Neuronal stem cell (in vitro differentiated cells): ENCODE data around the gene MAMLD1.

ENCODE experiments used
- DNase-seq: peaks from one replicate; pipeline ENCODE4 v3.0.0-alpha.2; 2013; ENCODE audit warnings: low spot score
- H2AFZ ChIP-seq: one replicate; pipeline ENCODE4 v1.6.1; 2013; ENCODE audit warnings: mild to moderate bottlenecking, low read length, inconsistent platforms
- H2AK5ac ChIP-seq: 2 replicates; pipeline ENCODE4 v1.6.1; 2013; ENCODE audit warnings: low read depth, mild to moderate bottlenecking, inconsistent platforms, low read length, moderate library complexity, mixed read lengths
- H2BK120ac ChIP-seq: 2 replicates; pipeline ENCODE4 v1.6.1; 2013; ENCODE audit warnings: low read depth, mild to moderate bottlenecking, inconsistent platforms, low read length, moderate library complexity, mixed read lengths
- H2BK12ac ChIP-seq: one replicate; pipeline ENCODE4 v1.6.1; 2013; ENCODE audit warnings: low read length, inconsistent platforms
- H2BK15ac ChIP-seq: 2 replicates; pipeline ENCODE4 v1.6.1; 2013; ENCODE audit warnings: mild to moderate bottlenecking, low read length, inconsistent platforms, mixed read lengths
- H2BK5ac ChIP-seq: one replicate; pipeline ENCODE4 v1.6.1; 2013; ENCODE audit warnings: inconsistent platforms, mild to moderate bottlenecking, low read length, moderate library complexity
- H3K14ac ChIP-seq: one replicate; pipeline ENCODE4 v1.6.1; 2013; ENCODE audit warnings: low read length, inconsistent platforms
- H3K18ac ChIP-seq: 2 replicates; pipeline ENCODE4 v1.6.1; 2013; ENCODE audit warnings: low read length, inconsistent platforms
- H3K23ac ChIP-seq: 2 replicates; pipeline ENCODE4 v1.6.1; 2013; ENCODE audit warnings: low read depth, mild to moderate bottlenecking, mixed read lengths, low read length, inconsistent platforms; ENCODE audit not compliant: poor library complexity
- H3K27ac ChIP-seq: replicated peaks from 3 replicates; pipeline ENCODE4 v1.5.1; 2013; ENCODE audit warnings: low read length, inconsistent platforms
- H3K27me3 ChIP-seq, 3 experiments: 2 replicates each; pipeline ENCODE4 v1.6.1; 2013; ENCODE audit warnings: low read length in 3 of 3, mild to moderate bottlenecking in 2 of 3, inconsistent platforms in 1 of 3, low read depth in 1 of 3, mixed read lengths in 1 of 3, moderate library complexity in 1 of 3; ENCODE audit not compliant: control insufficient read depth in 3 of 3, insufficient read depth in 3 of 3
- H3K36me3 ChIP-seq, 2 donors: replicated peaks in 1 of 2; 2 replicates each; pipeline ENCODE4 v1.6.1; 2013; ENCODE audit warnings: low read length in 2 of 2; ENCODE audit not compliant: control insufficient read depth in 2 of 2, insufficient read depth in 2 of 2
- H3K4ac ChIP-seq: 2 replicates; pipeline ENCODE4 v1.6.1; 2013; ENCODE audit warnings: inconsistent platforms, mild to moderate bottlenecking, low read length, moderate library complexity
- H3K4me1 ChIP-seq, 2 donors: 1 replicate in 1 of 2; 2 replicates in 1 of 2; pipeline ENCODE4 v1.6.1; 2013; ENCODE audit warnings: low read length in 2 of 2, low read depth in 1 of 2; ENCODE audit not compliant: control insufficient read depth in 2 of 2, insufficient read depth in 1 of 2
- H3K4me2 ChIP-seq: one replicate; pipeline ENCODE4 v1.6.1; 2013; ENCODE audit warnings: mild to moderate bottlenecking, low read length, inconsistent platforms; ENCODE audit not compliant: insufficient read depth, poor library complexity, severe bottlenecking
- H3K4me3 ChIP-seq, 2 donors: 2 replicates each; pipeline ENCODE4 v1.5.1; 2013; ENCODE audit warnings: low read length in 2 of 2, mild to moderate bottlenecking in 2 of 2, inconsistent platforms in 1 of 2, moderate library complexity in 1 of 2
- H3K79me1 ChIP-seq: one replicate; pipeline ENCODE4 v1.6.1; 2013; ENCODE audit warnings: low read depth, mild to moderate bottlenecking, inconsistent platforms, low read length, moderate library complexity
- H3K9ac ChIP-seq: one replicate; pipeline ENCODE4 v1.6.1; 2013; ENCODE audit warnings: mild to moderate bottlenecking, low read depth, low read length, inconsistent platforms; ENCODE audit not compliant: poor library complexity
- H3K9me3 ChIP-seq, 2 donors: replicated peaks in 1 of 2; 2 replicates each; pipeline versions ENCODE3 to v1.6.1; 2013; ENCODE audit warnings: low read length in 2 of 2, mild to moderate bottlenecking in 2 of 2, inconsistent platforms in 1 of 2, low read depth in 1 of 2, mixed read lengths in 1 of 2, moderate library complexity in 1 of 2; ENCODE audit not compliant: control insufficient read depth in 2 of 2, insufficient read depth in 1 of 2
- H4K8ac ChIP-seq: one replicate; pipeline ENCODE4 v1.6.1; 2013; ENCODE audit warnings: low read depth, mild to moderate bottlenecking, inconsistent platforms, low read length, moderate library complexity
- H4K91ac ChIP-seq: one replicate; pipeline ENCODE4 v1.6.1; 2013; ENCODE audit warnings: low read length, low read depth, mild to moderate bottlenecking, inconsistent platforms; ENCODE audit not compliant: poor library complexity
- WGBS, 2 donors: extraction: QIAGEN DNeasy Blood & Tissue Kit; methylation state at CpG; one replicate each; pipeline ENCODE4 v1.1.7; 2013; ENCODE audit warnings: missing lambda C conversion rate in 2 of 2, mixed read lengths in 1 of 2; ENCODE audit not compliant: insufficient read length in 2 of 2, insufficient replicate concordance in 1 of 2; ENCODE audit errors: extremely low coverage in 2 of 2; 5-methylcytosine and 5-hydroxymethylcytosine counted together

Gene MAMLD1

DNA sequence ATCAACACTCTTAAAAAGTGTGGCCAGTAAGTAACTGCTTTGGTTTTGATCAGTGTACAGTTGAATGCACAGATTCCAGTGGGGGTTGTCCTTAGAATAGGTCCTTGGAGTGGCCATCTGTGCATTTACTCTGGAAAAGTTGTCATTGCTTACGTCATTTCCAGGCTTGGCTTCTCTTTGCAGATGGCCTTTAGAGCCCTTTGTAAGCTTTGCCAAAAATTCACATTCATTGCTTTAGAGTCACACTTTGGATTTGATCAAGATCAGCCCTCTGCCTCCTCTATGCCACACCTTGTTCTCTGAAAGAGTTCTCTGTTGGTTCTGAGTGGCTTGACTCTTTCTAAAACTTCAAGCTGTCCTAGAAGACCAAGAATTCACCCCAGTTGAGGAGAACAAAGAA lies 83.9 kb downstream of the MAMLD1 start:
- Histone ChIP-seq H3K4me2 (no peak overlapping the region), H3K18ac (no peak overlapping the region), H3K23ac (no peak overlapping the region), H4K91ac (no peak overlapping the region), H3K14ac (no peak overlapping the region), H3K36me3 (no peaks in the 10 kb centered on the region), H3K4me1 (no peaks in the 10 kb centered on the region), H3K9ac (no peak overlapping the region), H3K27ac (no peak overlapping the region), H2AK5ac (no peak overlapping the region), H3K9me3 (no peaks in the 10 kb centered on the region), H2BK120ac (no peak overlapping the region), H2BK12ac (no peak overlapping the region), H3K79me1 (no peaks in the 10 kb centered on the region), H2BK15ac (no peak overlapping the region), H3K4me3 (no peak overlapping the region), H3K4ac (no peak overlapping the region), H2AFZ (no peak overlapping the region), H3K27me3 (no peaks in the 10 kb centered on the region), H4K8ac (no peak overlapping the region), H2BK5ac (no peak overlapping the region)
- no CpG with 5 or more reads among the region's 1 CpG for WGBS, 2 donors
- no peak for DNase-seq

DNA sequence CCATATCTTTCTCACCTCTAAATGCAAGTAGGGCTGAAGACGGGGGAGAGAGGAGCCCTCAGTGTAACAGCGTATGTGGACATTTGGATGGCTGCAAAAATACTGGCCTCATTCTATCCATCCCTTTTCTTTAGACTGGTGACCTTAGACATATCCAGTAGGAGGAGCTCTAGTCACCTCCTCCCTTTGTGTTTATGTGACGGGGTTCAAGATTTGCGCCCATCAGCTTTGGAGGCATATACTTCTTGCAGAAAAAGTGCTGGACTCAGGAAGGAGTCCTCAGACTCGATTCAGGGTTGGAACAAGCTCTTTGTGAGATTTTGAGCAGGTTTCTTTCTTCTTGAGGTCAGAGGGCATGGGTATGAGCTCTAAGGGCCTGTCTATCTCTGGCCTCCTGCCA lies 86.2 kb downstream of the MAMLD1 start:
- no peaks in the 10 kb centered on the region for H3K27me3 ChIP-seq
- no peak overlapping the region for H3K9ac ChIP-seq
- H3K9me3 ChIP-seq = no peaks in the 10 kb centered on the region
- H3K18ac ChIP-seq = no peak overlapping the region
- H2BK15ac ChIP-seq = no peak overlapping the region
- WGBS, 2 donors = no CpG with 5 or more reads among the region's 5 CpGs
- no peak for DNase-seq
- no peak overlapping the region for H3K4me3 ChIP-seq
- H2AK5ac ChIP-seq = no peak overlapping the region
- no peak overlapping the region for H4K91ac ChIP-seq
- no peak overlapping the region for H3K14ac ChIP-seq
- no peak overlapping the region for H3K23ac ChIP-seq
- H3K79me1 ChIP-seq = no peaks in the 10 kb centered on the region
- no peak overlapping the region for H3K4ac ChIP-seq
- H2BK12ac ChIP-seq = no peak overlapping the region
- H2BK120ac ChIP-seq = no peak overlapping the region
- no peak overlapping the region for H3K27ac ChIP-seq
- no peaks in the 10 kb centered on the region for H3K36me3 ChIP-seq
- H3K4me2 ChIP-seq = no peak overlapping the region
- H2AFZ ChIP-seq = no peak overlapping the region
- no peaks in the 10 kb centered on the region for H3K4me1 ChIP-seq
- no peak overlapping the region for H4K8ac ChIP-seq
- no peak overlapping the region for H2BK5ac ChIP-seq

DNA sequence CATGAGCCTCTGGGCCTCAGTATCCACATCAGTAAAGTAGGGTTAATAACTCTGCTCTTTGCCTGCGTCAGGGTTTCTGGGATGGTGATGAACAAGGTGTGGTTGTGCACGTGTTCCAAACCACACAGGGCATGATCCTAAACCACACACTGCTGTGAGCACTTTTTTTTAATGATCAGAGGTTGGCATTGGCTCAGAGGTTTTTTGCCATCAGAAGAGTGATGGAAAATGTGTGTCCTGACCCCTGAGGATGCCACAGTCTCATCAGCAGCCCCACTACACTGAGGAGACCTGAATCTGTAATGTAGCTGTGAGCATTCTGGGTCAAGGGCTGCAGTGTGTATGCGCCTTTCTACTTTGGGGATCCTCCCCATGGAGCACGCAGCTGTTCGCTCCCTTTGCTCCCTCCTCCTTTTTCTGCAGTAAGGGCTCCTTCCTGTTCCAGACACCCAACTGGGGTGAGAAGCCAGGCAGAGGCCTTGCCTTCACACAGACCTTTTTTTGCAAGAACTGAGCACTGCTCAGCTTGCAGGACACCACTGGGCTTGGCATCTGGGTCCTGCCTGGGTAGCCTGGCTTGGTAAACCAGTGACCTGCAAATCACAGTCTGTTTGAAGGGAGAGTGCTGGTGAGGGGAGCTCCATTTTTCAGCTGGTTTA lies 87.5 kb downstream of the MAMLD1 start:
- H3K79me1 ChIP-seq = no peaks in the 10 kb centered on the region
- no peak overlapping the region for H4K8ac ChIP-seq
- no peak overlapping the region for H3K4me3 ChIP-seq
- H3K36me3 ChIP-seq = no peaks in the 10 kb centered on the region
- H2BK120ac ChIP-seq = no peak overlapping the region
- H3K4ac ChIP-seq = no peak overlapping the region
- H3K9ac ChIP-seq = no peak overlapping the region
- no peak overlapping the region for H3K18ac ChIP-seq
- H2BK5ac ChIP-seq = no peak overlapping the region
- H2AFZ ChIP-seq = no peak overlapping the region
- no peak overlapping the region for H3K4me2 ChIP-seq
- H2BK12ac ChIP-seq = no peak overlapping the region
- H3K14ac ChIP-seq = no peak overlapping the region
- no peaks in the 10 kb centered on the region for H3K9me3 ChIP-seq
- no peaks in the 10 kb centered on the region for H3K27me3 ChIP-seq
- no CpG with 5 or more reads among the region's 5 CpGs for WGBS, 2 donors
- no peak overlapping the region for H2AK5ac ChIP-seq
- no peaks in the 10 kb centered on the region for H3K4me1 ChIP-seq
- H3K27ac ChIP-seq = no peak overlapping the region
- DNase-seq = no peak
- H3K23ac ChIP-seq = no peak overlapping the region
- H2BK15ac ChIP-seq = no peak overlapping the region
- H4K91ac ChIP-seq = no peak overlapping the region

DNA sequence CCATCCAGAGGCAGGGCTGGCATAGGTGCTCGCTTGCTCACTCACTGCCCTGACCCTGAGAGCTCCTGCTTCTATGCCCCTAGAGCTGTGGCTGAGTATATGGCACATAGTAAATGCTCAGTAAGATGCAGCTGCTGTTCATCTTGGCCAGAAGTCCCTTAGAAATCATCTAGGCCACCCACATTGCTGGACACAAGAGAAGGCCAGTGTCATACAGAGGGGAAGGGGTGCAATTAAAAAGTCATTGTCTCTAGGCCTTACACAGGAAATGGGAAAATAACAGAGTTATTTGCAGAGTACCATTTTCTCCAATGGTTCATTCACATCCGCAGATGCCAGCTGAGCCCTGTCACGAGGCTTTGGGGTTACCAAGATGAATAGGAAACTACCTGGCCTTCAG lies 88.8 kb downstream of the MAMLD1 start:
- DNase-seq = no peak
- WGBS, 2 donors = no CpG with 5 or more reads among the region's 3 CpGs

More for the DNA sequence above, 88.8 kb downstream of the MAMLD1 start:
- Histone ChIP-seq H2BK12ac (no peak overlapping the region), H4K91ac (no peak overlapping the region), H4K8ac (no peak overlapping the region), H3K18ac (no peak overlapping the region), H3K4ac (no peak overlapping the region), H2BK120ac (no peak overlapping the region), H3K79me1 (no peaks in the 10 kb centered on the region), H2AK5ac (no peak overlapping the region), H3K27ac (no peak overlapping the region), H2BK5ac (no peak overlapping the region), H2BK15ac (no peak overlapping the region), H3K27me3 (no peaks in the 10 kb centered on the region), H3K9ac (no peak overlapping the region), H3K14ac (no peak overlapping the region), H3K4me3 (no peak overlapping the region), H3K4me2 (no peak overlapping the region), H2AFZ (no peak overlapping the region), H3K36me3 (no peaks in the 10 kb centered on the region), H3K4me1 (no peaks in the 10 kb centered on the region), H3K9me3 (no peaks in the 10 kb centered on the region), H3K23ac (no peak overlapping the region)
